PFSK-1 (cell line): ENCODE measurements around the gene SPSB4.

Experiments used
- FOXP2 ChIP-seq: optimal IDR thresholded peaks from 2 replicates; pipeline ENCODE3; 2011; ENCODE audit warnings: borderline replicate concordance, control low read depth, inconsistent platforms; ENCODE audit not compliant: insufficient read depth; ENCODE audit errors: extremely low read length, extremely low read depth
- POLR2AphosphoS5 ChIP-seq: IDR thresholded peaks from 2 replicates; pipeline ENCODE4 v1.6.1; 2012; ENCODE audit warnings: low read depth, mild to moderate bottlenecking, control low read depth, low read length, moderate library complexity
- SIN3A ChIP-seq: IDR thresholded peaks from 2 replicates; pipeline ENCODE4 v1.6.1; 2012; ENCODE audit warnings: mild to moderate bottlenecking, low read length, moderate library complexity, borderline replicate concordance; ENCODE audit not compliant: insufficient read depth
- TAF1 ChIP-seq: IDR thresholded peaks from 2 replicates; pipeline ENCODE4 v1.6.1; 2012; ENCODE audit warnings: low read length, control low read depth, borderline replicate concordance; ENCODE audit not compliant: insufficient read depth
- TF ChIP-seq, protein P1 (sequence below), 2 experiments: IDR thresholded peaks; 2 replicates each; pipeline versions ENCODE4 v1.6.1 to v1.8.0; 2011 to 2012; ENCODE audit warnings: low read depth in 2 of 2, low read length in 2 of 2, control low read depth in 1 of 2, inconsistent platforms in 1 of 2, mild to moderate bottlenecking in 1 of 2, moderate library complexity in 1 of 2; ENCODE audit not compliant: insufficient read depth in 1 of 2

Gene SPSB4

DNA sequence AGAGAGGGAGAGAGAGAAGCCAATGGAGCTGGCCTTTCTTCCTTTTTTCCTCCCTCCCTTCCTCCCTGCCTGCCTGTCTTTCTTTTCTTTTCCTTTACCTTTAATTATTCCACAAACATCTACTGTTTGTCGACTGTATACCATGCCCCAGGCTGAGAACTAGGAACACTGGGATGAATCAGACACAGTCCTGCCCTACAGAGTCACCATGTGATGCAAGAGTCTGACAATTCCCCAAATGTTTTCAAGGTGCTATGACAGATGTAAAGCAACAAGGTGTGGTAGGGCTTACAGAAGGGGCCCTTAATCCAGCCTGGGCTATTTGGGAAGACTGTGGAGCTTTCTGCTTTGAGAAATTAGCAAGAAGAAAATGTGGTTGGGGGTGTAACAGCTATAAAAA lies 4.0 kb upstream of the SPSB4 start:
- TF ChIP-seq TAF1 = no peak
- no peak for TF ChIP-seq FOXP2
- TF ChIP-seq SIN3A = no peak
- no peak for TF ChIP-seq POLR2AphosphoS5
- TF ChIP-seq, protein P1, sequence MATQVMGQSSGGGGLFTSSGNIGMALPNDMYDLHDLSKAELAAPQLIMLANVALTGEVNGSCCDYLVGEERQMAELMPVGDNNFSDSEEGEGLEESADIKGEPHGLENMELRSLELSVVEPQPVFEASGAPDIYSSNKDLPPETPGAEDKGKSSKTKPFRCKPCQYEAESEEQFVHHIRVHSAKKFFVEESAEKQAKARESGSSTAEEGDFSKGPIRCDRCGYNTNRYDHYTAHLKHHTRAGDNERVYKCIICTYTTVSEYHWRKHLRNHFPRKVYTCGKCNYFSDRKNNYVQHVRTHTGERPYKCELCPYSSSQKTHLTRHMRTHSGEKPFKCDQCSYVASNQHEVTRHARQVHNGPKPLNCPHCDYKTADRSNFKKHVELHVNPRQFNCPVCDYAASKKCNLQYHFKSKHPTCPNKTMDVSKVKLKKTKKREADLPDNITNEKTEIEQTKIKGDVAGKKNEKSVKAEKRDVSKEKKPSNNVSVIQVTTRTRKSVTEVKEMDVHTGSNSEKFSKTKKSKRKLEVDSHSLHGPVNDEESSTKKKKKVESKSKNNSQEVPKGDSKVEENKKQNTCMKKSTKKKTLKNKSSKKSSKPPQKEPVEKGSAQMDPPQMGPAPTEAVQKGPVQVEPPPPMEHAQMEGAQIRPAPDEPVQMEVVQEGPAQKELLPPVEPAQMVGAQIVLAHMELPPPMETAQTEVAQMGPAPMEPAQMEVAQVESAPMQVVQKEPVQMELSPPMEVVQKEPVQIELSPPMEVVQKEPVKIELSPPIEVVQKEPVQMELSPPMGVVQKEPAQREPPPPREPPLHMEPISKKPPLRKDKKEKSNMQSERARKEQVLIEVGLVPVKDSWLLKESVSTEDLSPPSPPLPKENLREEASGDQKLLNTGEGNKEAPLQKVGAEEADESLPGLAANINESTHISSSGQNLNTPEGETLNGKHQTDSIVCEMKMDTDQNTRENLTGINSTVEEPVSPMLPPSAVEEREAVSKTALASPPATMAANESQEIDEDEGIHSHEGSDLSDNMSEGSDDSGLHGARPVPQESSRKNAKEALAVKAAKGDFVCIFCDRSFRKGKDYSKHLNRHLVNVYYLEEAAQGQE (IDR thresholded peaks at IDR 0.05; ENCODE audit: insufficient read depth in 1 of 2, low read depth in 2 of 2, low read length in 2 of 2) = no peak

DNA sequence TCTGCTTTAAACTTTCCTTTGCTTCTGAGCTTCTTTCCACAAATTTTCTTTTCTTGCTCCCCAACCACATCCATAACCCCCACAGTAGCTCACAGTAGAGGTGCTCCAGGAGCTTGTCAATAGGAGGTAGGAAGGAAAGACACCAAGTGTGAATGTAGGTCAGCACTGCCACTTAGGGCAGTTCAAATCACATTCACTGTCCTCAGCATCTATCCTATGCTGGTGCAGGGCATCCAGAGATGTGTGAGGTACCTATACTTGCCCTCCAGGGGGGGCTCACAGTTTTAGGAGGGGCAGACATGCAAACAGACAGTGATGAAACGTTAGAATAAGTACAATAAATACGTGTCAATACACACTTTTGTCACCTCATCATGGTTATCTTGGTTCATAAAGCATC lies 1.5 kb upstream of the SPSB4 start:
- TF ChIP-seq FOXP2 (no peak), SIN3A (no peak)

DNA sequence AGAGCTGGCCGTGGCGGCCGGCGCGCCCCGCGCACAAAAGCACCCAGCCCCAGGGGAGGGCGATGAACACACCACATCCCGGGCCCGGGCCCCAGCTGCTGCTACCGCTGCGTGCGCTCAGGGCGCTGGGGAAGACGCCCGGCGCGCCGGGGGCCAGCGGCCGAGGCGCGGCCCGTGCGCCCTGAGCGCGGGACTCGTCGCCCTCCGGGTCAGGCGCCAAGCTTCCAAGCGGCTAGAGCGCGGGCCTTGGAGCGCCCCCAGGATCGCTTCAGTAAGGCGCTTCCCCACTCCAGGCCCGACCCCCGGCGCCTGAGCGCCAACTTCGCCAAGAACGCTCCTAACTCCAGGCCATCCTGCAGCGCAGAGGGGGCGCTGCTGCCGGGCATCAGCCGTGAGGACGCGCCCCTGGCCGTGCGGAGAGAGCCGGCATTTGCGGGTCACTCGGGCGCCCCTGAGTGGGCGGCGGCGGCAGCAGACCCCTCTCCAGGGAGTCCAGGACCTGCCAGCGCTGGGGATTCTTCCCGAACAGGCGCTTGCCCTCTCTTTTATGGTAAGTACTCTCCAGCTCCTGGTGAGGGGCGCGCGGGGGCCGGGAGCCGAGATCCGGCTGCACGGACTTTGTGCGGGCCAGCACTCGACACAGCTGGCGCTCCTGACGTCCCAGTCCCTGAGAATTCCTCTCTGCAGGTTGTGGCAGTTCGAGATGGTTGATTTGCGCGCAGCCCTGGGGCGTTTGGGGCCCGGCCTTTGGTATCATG lies 475 bp downstream of the SPSB4 start:
- TF ChIP-seq POLR2AphosphoS5 (no peak), SIN3A (no peak), FOXP2 (no peak), TAF1 (no peak)
- TF ChIP-seq, protein P1 (IDR thresholded peaks at IDR 0.05; ENCODE audit: insufficient read depth in 1 of 2, low read depth in 2 of 2, low read length in 2 of 2) = no peak

DNA sequence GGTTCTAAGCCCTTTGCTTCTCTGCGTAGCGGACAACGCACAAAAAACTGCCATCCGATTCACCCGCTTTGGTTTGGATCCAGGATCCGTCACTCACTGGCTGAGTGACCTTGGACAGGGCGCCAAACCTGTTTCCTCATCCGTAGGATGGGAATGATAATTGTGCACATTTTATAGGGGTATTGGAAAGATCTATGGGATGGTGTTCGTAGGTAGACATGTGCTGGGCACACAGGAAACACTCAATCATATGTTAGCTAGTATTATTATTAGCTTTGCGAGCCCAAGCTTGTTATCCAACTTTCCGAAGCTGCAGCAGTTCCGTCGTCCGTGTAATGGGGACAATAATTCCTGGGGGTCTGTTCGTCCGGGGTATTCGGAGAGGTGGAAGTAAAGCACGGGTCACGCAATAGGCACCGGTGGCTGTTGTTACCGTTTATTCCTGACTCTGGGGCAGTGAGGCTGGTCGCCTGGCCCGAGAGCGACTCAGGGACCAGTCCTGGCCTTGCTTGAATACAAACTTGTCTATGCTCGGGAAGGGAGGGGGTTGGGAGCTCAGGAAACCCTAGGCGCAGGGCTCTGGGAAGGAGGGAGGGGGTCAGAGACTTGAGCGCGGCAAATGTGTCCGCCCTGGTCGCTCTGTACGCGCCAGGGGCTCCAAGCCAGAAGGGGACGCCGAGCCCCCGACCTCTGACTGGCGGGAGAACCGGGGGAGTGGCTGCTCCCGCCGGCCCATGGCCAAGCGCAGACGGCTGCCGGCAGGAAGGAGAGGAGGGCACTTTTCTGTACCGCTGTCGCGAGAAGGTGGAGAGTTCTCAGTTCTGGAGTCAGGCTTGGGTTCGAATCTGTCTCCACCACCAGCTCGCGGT lies 1.3 kb downstream of the SPSB4 start:
- TF ChIP-seq FOXP2 = no peak
- no peak for TF ChIP-seq POLR2AphosphoS5
- TF ChIP-seq, protein P1 (IDR thresholded peaks at IDR 0.05; ENCODE audit: insufficient read depth in 1 of 2, low read depth in 2 of 2, low read length in 2 of 2) = no peak
- no peak for TF ChIP-seq TAF1

DNA sequence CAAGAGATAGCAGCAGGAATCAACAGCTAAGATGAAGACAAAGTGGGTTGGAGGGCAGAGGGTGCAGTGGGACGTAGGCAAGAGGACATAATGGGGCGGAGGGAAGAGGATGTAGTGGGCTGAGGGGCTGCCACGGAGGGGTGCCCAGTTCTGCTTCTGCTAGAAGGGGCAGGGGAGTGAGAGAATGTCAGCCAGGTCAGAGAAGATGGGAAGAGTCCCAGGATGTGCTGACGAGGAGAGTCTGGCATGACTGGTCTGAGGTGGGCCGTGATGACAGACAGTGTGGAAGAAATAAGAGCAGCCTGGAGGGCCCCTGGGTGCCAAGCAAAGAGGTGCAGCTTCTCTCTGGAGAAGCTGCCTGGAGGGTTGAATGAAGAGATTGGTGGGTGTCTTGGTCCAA lies 4.0 kb downstream of the SPSB4 start:
- TF ChIP-seq SIN3A = no peak
- TF ChIP-seq, protein P1 (IDR thresholded peaks at IDR 0.05; ENCODE audit: insufficient read depth in 1 of 2, low read depth in 2 of 2, low read length in 2 of 2) = no peak
- TF ChIP-seq TAF1 = no peak
- no peak for TF ChIP-seq FOXP2
- TF ChIP-seq POLR2AphosphoS5 = no peak
